HG02973 (cell line): ENCODE data around the gene MAB21L4.

ENCODE experiments used
- ATAC-seq: cut with Tn5 transposase; IDR thresholded peaks from one replicate; pipeline ENCODE4 v1.9.1; 2021; ENCODE audit warnings: moderate library complexity; ENCODE audit not compliant: unreplicated experiment

MAB21L4 gene

GRCh38 chr2:240839152-240840143 is 56.5 kb downstream of the MAB21L4 start:
- no peak for ATAC-seq

DNA sequence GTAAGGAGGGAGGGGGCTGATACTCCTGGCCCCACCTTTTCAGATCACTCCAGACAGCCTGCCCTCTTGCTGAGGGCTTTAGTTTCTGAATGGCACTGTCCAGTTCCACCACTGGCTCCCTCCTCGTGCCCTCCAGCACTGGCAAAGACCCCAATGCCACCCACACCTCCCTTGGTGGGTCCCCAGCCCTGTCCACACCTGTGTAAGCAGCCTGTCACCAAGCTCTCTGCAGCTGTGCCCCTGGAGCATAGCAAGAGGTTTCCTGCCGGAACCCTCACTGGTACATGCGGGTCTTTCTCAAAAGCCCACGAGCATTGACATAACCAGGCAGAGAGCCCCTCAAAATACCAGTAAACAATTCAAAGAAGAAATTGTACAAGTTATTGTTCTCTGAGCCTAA is 58.3 kb downstream of the MAB21L4 start:
- ATAC-seq = no peak

DNA sequence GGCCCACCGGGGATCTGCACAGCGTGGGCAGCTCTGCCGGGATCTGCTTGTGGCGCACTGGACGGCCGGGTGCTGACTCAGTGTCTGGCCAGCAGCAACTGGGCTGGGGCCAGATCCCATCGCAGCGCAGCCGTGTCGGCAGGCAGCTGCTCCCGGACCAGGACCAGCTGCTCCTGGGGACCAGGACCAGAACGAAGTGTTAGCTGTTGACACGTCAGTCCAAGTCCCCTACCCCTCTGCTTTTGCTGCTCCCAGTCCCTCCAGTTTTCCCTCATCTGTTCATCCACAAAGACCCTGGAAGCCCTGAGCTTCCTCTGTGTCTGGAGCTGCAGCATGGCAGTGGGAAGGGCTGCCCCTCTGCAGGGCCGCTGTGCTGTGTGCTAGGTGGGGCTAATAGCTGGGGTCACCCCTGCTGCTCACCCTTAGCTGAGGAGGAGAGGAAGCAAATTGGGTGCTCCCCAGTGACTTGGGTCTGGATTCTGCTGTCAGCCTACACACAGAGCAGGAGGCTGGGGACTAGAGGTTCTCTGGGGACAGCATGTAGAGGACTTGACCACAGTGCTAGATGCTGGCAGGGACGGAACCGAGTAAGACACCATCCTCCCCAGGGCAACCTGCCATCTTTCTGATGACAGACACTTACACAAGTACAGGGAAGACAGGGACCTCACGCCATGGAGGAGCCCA is 59.0 kb downstream of the MAB21L4 start:
- ATAC-seq = no peak
